ENCODE data around the gene COPG2.

COPG2 gene

GRCh38 chr7:130655286-130655685, 13.3 kb downstream of the COPG2 start:
- no peak for TF ChIP-seq CTCF (IDR thresholded peaks at IDR 0.05; ENCODE audit: low read depth, low read length, poor library complexity, severe bottlenecking)
- TF ChIP-seq EZH2phosphoT487 (IDR thresholded peaks at IDR 0.05; ENCODE audit: borderline replicate concordance, low read length) = no peak
- Histone ChIP-seq H3K4me3 (ENCODE audit: low read length) (no peak overlapping the region), H3K9me3 (ENCODE audit: control insufficient read depth, insufficient read depth, low read length) (no peaks in the 10 kb centered on the region), H3K4me1 (ENCODE audit: control insufficient read depth, low read length) (no peaks in the 10 kb centered on the region), H3K9me2 (replicated peaks; ENCODE audit: control insufficient read depth, low read length) (no peaks in the 10 kb centered on the region), H3K27me3 (ENCODE audit: control insufficient read depth, low read length) (no peaks in the 10 kb centered on the region), H4K20me1 (ENCODE audit: control insufficient read depth, insufficient read depth, low read depth, low read length) (no peaks in the 10 kb centered on the region), H3F3A (ENCODE audit: control insufficient read depth, insufficient read depth) (no peaks in the 10 kb centered on the region), H3K27ac (ENCODE audit: low read depth, low read length) (no peak overlapping the region), H3K36me3 (ENCODE audit: control insufficient read depth, low read length) (peaks cover 5% of the 10 kb centered on the region), H3K79me2 (ENCODE audit: control insufficient read depth, low read length) (no peaks in the 10 kb centered on the region), H3K4me2 (ENCODE audit: low read length) (no peak overlapping the region)

GRCh38 chr7:130654850-130655249, 13.7 kb downstream of the COPG2 start:
- Histone ChIP-seq H3K4me3 (ENCODE audit: low read length) (no peak overlapping the region), H3K9me2 (replicated peaks; ENCODE audit: control insufficient read depth, low read length) (no peaks in the 10 kb centered on the region), H3K9me3 (ENCODE audit: control insufficient read depth, insufficient read depth, low read length) (no peaks in the 10 kb centered on the region), H3K4me1 (ENCODE audit: control insufficient read depth, low read length) (no peaks in the 10 kb centered on the region), H3K27ac (ENCODE audit: low read depth, low read length) (no peak overlapping the region), H3K79me2 (ENCODE audit: control insufficient read depth, low read length) (no peaks in the 10 kb centered on the region), H4K20me1 (ENCODE audit: control insufficient read depth, insufficient read depth, low read depth, low read length) (no peaks in the 10 kb centered on the region), H3K4me2 (ENCODE audit: low read length) (no peak overlapping the region), H3F3A (ENCODE audit: control insufficient read depth, insufficient read depth) (no peaks in the 10 kb centered on the region), H3K27me3 (ENCODE audit: control insufficient read depth, low read length) (no peaks in the 10 kb centered on the region), H3K36me3 (ENCODE audit: control insufficient read depth, low read length) (peaks cover 5% of the 10 kb centered on the region)
- TF ChIP-seq EZH2phosphoT487 (IDR thresholded peaks at IDR 0.05; ENCODE audit: borderline replicate concordance, low read length) (no peak), CTCF (IDR thresholded peaks at IDR 0.05; ENCODE audit: low read depth, low read length, poor library complexity, severe bottlenecking) (no peak)

- no peaks in the 10 kb centered on the region for H3K27me3 ChIP-seq (ENCODE audit: control insufficient read depth, low read length)
- H3K9me2 ChIP-seq (replicated peaks; ENCODE audit: control insufficient read depth, low read length) = no peaks in the 10 kb centered on the region
- TF ChIP-seq EZH2phosphoT487 (IDR thresholded peaks at IDR 0.05; ENCODE audit: borderline replicate concordance, low read length) (no peak), CTCF (IDR thresholded peaks at IDR 0.05; ENCODE audit: low read depth, low read length, poor library complexity, severe bottlenecking) (no peak)
- H3K9me3 ChIP-seq (ENCODE audit: control insufficient read depth, insufficient read depth, low read length) = no peaks in the 10 kb centered on the region
- H3K79me2 ChIP-seq (ENCODE audit: control insufficient read depth, low read length) = no peaks in the 10 kb centered on the region
- H3K4me1 ChIP-seq (ENCODE audit: control insufficient read depth, low read length) = no peaks in the 10 kb centered on the region
- peaks cover 5% of the 10 kb centered on the region for H3K36me3 ChIP-seq (ENCODE audit: control insufficient read depth, low read length)
- H3K27ac ChIP-seq (ENCODE audit: low read depth, low read length) = no peak overlapping the region
- H3K4me3 ChIP-seq (ENCODE audit: low read length) = no peak overlapping the region
- H4K20me1 ChIP-seq (ENCODE audit: control insufficient read depth, insufficient read depth, low read depth, low read length) = no peaks in the 10 kb centered on the region
- H3K4me2 ChIP-seq (ENCODE audit: low read length) = no peak overlapping the region
- no peaks in the 10 kb centered on the region for H3F3A ChIP-seq (ENCODE audit: control insufficient read depth, insufficient read depth)
Measured at GRCh38 chr7:130650611-130651120, 17.9 kb downstream of the COPG2 start.
